ENCODE results near the gene ZC3HAV1L. TPM values are rescaled to one million over a fixed set of nuclear protein-coding genes. Genes with fewer than 3 reads are reported as not detected.
"Not testable (repeated sequence)": the region's sequence is repeated elsewhere in the genome, so short reads cannot be mapped to it uniquely, and the experiment has no call there.

The ZC3HAV1L gene
- total RNA-seq, 2 donors from 2014 or later, result 4.8 to 7.3 TPM

DNA sequence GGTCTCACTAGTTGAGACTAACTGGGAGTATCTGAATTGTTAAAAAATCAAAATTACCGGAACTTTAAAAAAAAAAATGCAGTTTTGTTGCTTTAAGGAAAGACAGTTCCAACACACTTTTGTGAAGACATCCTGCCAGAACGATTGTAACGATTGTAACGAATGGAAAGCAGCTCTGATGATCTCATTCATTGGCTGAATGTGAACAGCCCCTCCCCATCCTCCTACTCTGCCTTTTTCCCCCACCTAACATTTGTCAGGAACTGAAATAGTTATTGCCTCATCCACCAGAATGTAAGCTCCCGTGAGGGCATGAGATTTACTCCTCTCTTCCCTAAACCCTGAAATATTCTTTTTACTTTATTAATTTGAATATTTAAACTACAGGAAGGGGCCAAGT lies 23.1 kb upstream of the ZC3HAV1L start:
- ATAC-seq (peak; percentile 27 to 83), DNase-seq (no peak)
- intact Hi-C loops (cut with DNase I), result no loop called here

DNA sequence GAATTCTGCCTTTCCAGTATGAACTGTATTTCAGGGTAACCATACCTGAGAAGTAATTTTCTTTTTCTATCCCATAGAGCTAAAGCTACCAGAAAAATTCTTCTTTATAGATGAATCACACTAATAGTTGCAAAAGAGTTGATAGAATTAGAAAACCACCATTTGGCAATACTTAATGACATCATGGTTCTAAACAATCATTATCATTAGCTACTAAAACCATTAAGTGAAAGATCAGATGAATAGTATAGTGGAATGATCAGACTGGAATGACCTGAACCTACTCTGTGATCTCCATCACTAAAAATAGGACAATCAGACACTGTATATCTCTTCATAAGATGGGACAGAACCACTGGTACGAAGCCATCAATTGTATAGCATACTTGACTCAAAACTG lies 19.8 kb upstream of the ZC3HAV1L start:
- intact Hi-C loops (cut with DNase I), result no loop called here
- DNase-seq, result no peak
- no peak for ATAC-seq

GRCh38 chr7:139054656-139055055 lies 18.8 kb upstream of the ZC3HAV1L start:
- intact Hi-C loops (cut with DNase I); DNase-seq: not testable (repeated sequence)

DNA sequence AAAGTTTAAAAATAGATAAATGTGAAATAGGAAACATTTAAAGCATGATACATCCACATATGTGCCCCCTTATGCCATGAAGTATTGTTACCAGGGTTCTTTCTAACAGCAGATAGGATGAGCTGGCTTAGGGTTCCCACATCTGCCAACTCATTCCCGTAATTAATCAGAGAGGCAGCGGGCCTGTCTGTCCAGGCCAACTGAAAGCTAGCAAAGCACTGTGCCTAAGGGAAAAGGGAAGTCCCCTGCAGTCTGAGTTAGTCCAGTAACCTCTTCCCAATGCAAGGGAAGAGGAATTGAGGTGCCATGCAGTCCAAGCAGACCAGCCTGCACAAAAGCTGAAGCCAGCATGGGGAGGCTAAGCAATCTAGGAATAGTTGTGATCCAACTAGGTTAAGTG lies 18.3 kb upstream of the ZC3HAV1L start:
- DNase-seq, result no peak
- peak in 1 of 2 donors; percentile 47 for ATAC-seq
- intact Hi-C loops (cut with DNase I), result no loop called here

More at GRCh38 chr7:139054656-139055055, 18.8 kb upstream of the ZC3HAV1L start:
- ATAC-seq, result not testable (repeated sequence)

- no peak for DNase-seq
- intact Hi-C loops (cut with DNase I), result no loop called here
- ATAC-seq, result no peak
Measured at GRCh38 chr7:139051655-139052054, 15.8 kb upstream of the ZC3HAV1L start.

- ATAC-seq, result no peak
Measured at GRCh38 chr7:139049936-139050335, 14.1 kb upstream of the ZC3HAV1L start.

DNA sequence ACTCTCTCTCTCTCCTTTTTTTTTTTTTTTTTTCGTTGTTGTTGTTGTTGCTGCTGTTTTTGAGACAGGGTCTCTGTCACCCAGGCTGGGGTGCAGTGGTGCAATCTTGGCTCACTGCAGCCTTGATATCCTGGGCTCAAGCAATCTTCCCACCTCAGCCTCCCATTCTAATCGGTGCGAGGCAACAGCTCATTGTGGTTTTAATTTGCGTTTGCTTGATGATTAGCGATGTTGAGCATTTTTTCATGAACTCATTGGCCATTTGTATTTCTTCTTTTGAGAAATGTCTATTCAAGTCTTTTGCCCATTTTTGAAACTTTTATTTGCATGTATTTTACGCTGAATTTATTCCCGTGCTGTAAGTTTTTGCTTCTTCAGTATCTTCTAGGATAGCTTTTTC lies 13.3 kb upstream of the ZC3HAV1L start:
- ATAC-seq (no peak), DNase-seq (no peak)
- intact Hi-C loops (cut with DNase I), result no loop called here

More at GRCh38 chr7:139049936-139050335, 14.1 kb upstream of the ZC3HAV1L start:
- DNase-seq, result no peak
- intact Hi-C loops (cut with DNase I), result no loop called here

GRCh38 chr7:139047970-139048369 lies 12.1 kb upstream of the ZC3HAV1L start:
- ATAC-seq (no peak), DNase-seq (no peak)
- intact Hi-C loops (cut with DNase I), result no loop called here

GRCh38 chr7:139046143-139046542 lies 10.3 kb upstream of the ZC3HAV1L start:
- ATAC-seq (no peak), DNase-seq (no peak)
- intact Hi-C loops (cut with DNase I), result no loop called here

GRCh38 chr7:139044813-139045794 lies 9.3 kb upstream of the ZC3HAV1L start:
- DNase-seq, result no peak
- intact Hi-C loops (cut with DNase I), result no loop called here
- ATAC-seq, result no peak

- no peak for DNase-seq
- intact Hi-C loops (cut with DNase I), result no loop called here
Measured at GRCh38 chr7:139043823-139044812, 8.3 kb upstream of the ZC3HAV1L start.

DNA sequence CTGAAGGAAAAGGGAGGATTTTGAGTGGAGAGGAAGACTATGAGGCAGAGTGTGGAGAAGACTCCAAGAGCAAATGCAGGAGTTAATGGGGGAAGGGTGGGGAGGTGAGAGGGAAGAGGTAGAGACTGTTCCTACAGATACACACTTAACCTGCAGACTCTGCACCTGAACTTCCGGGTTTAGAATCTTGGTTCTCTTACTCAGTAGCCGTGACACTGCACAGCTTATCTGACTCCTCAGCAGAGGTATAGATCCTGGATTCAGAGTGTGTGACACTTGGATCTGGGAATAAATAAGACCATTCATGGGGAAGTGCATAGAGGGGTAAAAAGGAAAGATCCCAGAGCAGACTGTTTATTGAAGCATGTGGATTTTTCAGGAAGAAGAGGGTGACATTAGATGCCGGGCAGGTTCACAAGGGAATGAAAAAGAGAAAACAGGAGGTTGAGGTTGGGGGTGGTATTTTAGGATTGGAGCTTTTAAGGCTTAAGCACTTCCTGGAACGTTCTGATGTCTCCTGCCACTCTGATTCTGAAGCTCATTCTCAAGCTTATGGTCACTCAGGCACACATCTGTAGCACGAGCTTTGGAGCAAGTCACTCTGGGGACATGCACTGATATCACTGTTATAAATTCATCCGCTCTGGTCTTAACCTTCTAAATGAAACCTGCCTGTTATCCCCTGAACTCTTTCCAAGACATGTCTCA lies 5.7 kb upstream of the ZC3HAV1L start:
- intact Hi-C loops (cut with DNase I), result no loop called here
- DNase-seq (no peak), ATAC-seq (no peak)

More at GRCh38 chr7:139043823-139044812, 8.3 kb upstream of the ZC3HAV1L start:
- ATAC-seq, result no peak

DNA sequence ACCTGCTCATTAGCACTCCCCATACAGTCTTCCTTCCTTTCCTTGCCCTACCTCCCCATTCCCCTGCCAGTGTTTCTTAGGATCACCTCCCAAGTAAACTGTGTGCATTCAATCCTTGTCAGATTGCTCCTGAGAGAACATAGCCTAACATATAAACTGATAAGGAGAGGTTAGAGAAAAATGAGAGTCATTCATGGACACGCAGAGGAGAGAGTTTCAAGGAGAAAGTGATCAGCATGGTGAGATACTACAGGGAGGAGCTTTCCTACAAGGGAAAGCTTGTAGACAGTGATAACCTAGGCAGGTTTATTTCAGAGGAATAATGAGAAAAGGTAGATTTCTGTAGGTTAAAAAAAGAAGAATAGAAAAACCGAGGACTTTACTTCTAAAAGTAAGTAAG lies 2.8 kb upstream of the ZC3HAV1L start:
- intact Hi-C loops (cut with DNase I), result no loop called here

GRCh38 chr7:139036901-139037300 lies 1.1 kb upstream of the ZC3HAV1L start:
- intact Hi-C loops (cut with DNase I), result no loop called here
- ATAC-seq, result no peak
- no peak for DNase-seq

More for the DNA sequence above, 2.8 kb upstream of the ZC3HAV1L start:
- DNase-seq (no peak), ATAC-seq (no peak)

- ATAC-seq (peak; percentile 51 to 72), DNase-seq (no peak)
- intact Hi-C loops (cut with DNase I), result no loop called here
Measured at GRCh38 chr7:139034855-139035585, 822 bp downstream of the ZC3HAV1L start.

DNA sequence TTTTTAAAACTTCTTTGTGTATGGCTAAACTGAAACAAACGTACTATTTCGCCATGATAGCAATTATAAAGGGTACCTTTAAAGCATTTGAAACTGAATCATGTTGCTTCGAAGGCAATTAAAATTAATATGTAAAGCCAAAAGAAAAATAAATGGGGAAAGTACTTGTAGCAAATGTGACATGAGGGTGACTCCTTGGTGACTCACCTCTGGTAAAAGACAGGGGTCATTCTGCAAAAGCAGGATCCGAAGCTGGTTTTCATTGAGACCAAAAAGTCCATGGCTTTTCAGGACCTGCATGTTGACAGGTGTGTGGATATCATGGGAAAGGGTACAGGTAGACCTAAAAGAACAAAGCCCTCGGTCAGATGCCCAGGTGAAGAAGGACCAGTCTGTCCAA lies 1.5 kb downstream of the ZC3HAV1L start:
- DNase-seq (no peak), ATAC-seq (no peak)
- intact Hi-C loops (cut with DNase I), result no loop called here

DNA sequence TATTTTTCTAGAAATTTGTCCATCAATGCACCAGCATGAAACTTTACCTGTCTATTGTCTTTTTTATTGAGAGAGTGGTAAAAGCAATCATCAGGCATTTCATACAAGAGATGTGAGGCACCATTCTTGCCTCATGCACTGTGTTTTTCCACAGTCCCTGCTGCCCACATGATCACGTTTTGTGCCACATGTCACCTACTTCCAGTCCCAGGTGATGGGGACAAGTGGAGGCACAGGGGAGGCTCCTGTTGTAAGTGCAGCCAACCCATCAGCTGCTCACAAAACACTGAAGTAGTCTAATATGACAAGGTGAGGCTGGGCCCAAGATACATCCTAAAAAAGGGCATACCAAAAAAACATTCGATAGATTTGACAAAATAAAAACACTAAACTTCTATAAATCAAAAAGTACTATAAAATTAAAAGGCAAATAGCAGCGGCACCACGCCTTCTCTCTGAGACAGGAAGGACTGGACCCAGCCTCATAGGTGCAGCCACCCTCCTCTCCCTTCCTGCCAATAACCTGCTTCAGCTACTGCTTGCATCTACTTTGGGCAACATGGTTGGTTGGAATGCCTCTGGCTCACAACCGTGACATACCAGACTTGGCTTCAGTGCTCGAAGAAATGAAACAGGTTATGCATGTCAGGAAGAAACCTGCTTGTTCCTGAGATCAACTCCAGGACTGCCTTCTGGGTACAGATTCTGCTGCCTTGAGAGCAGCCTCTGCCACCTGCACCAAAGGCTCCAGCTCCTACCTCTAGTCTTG lies 2.3 kb downstream of the ZC3HAV1L start:
- DNase-seq, result no peak
- no peak for ATAC-seq
- intact Hi-C loops (cut with DNase I), result no loop called here

DNA sequence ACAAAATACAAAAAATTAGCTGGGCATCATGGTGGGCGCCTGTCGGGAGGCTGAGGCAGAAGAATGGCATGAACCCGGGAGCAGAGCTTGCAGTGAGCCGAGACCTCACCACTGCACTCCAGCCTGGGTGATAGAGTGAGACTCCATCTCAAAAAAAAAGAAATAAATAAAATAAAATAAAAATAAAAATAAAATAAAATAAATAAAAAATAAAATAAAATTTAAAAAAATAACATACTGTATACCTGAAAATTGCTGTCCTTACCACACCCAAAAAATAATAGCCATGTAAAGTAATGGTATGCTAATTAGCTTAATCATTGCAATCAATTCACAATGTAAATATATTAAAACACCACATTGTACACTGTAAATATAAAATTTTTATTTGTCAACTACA lies 3.4 kb downstream of the ZC3HAV1L start:
- intact Hi-C loops (cut with DNase I), result no loop called here
- DNase-seq, result no peak

More for the DNA sequence above, 3.4 kb downstream of the ZC3HAV1L start:
- ATAC-seq, result no peak

All from left cardiac atrium (tissue), 4 donors.